DND-41 (cell line): Measurements from ENCODE around the gene SGSH.

Experiments
- ATAC-seq: fragments of 200-7000 bp; cut with Tn5 transposase; 3 replicates; pipeline ENCODE4 v1.9.1; 2021; ENCODE audit warnings: low read depth; ENCODE audit not compliant: insufficient read depth
- DNase-seq: peaks from one replicate; pipeline ENCODE4 v3.0.0-alpha.2; 2020
- H2AFZ ChIP-seq: 2 replicates; pipeline ENCODE4 v1.6.0; 2012; ENCODE audit warnings: low read depth, low read length
- H3K27ac ChIP-seq: 2 replicates; pipeline ENCODE4 v1.5.1; 2012; ENCODE audit warnings: low read length, inconsistent platforms
- H3K27me3 ChIP-seq: fragments of 200-600 bp; sonication (generic); 2 replicates; pipeline ENCODE4 v1.6.0; 2012; ENCODE audit warnings: low read length, mild to moderate bottlenecking, inconsistent platforms; ENCODE audit not compliant: insufficient read depth, poor library complexity
- H3K36me3 ChIP-seq: 2 replicates; pipeline ENCODE4 v1.5.1; 2012; ENCODE audit warnings: low read length, inconsistent platforms; ENCODE audit not compliant: insufficient read depth
- H3K4me1 ChIP-seq: 2 replicates; pipeline ENCODE4 v1.5.1; 2012; ENCODE audit warnings: mild to moderate bottlenecking, low read length; ENCODE audit not compliant: insufficient read depth
- H3K4me2 ChIP-seq: 2 replicates; pipeline ENCODE4 v1.6.0; 2012; ENCODE audit warnings: mild to moderate bottlenecking, moderate library complexity, low read length, inconsistent platforms; ENCODE audit not compliant: insufficient read depth
- H3K4me3 ChIP-seq, 2 experiments: fragments of 200-600 bp in 1 of 2; shearing (Covaris generic) in 1 of 2; 2 replicates each; pipeline ENCODE4 v1.5.1; 2012 to 2016; ENCODE audit warnings: inconsistent platforms in 2 of 2, low read length in 2 of 2, mild to moderate bottlenecking in 2 of 2, low read depth in 1 of 2, moderate library complexity in 1 of 2
- H3K79me2 ChIP-seq: 2 replicates; pipeline ENCODE4 v1.6.0; 2012; ENCODE audit warnings: low read length, inconsistent platforms; ENCODE audit not compliant: insufficient read depth
- H3K9ac ChIP-seq: 2 replicates; pipeline ENCODE4 v1.6.0; 2012; ENCODE audit warnings: low read depth, mild to moderate bottlenecking, inconsistent platforms, low read length, moderate library complexity
- H3K9me3 ChIP-seq: 2 replicates; pipeline ENCODE4 v1.5.1; 2012; ENCODE audit warnings: low read length, moderate library complexity, mild to moderate bottlenecking, inconsistent platforms; ENCODE audit not compliant: insufficient read depth, severe bottlenecking
- H4K20me1 ChIP-seq: 2 replicates; pipeline ENCODE4 v1.6.0; 2012; ENCODE audit warnings: low read length; ENCODE audit not compliant: insufficient read depth
- EZH2 ChIP-seq: IDR thresholded peaks from 3 replicates; pipeline ENCODE4 v1.6.1; 2012; ENCODE audit warnings: borderline replicate concordance, low read depth, mild to moderate bottlenecking, moderate library complexity, low read length, inconsistent platforms; ENCODE audit not compliant: severe bottlenecking
- TF ChIP-seq, protein P1 (sequence below): IDR thresholded peaks from 2 replicates; pipeline ENCODE4 v1.5.1; 2012; ENCODE audit warnings: borderline replicate concordance, low read length, moderate library complexity, mild to moderate bottlenecking; ENCODE audit not compliant: poor library complexity, severe bottlenecking; ENCODE audit errors: extremely low read depth

SGSH gene

DNA sequence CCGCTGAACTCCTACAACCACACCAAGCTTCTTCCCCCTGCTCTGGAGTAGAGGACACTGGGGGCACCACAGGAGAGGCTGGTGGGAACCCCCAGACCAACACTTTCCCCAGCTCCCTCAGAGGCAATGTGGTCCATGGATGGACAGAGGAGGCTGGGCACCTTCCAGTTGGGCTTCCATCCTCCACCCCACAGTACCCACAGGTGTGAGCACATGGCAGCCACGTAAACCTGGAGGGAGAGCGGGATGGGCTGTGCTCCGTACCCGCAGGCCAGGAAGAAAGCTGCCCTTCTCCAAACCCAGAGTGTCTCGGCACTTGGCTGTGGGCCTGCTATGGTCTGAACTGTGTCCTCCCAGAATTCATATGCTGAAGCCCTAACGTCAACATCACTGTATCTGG, 1.7 kb downstream of the SGSH start:
- H2AFZ ChIP-seq, result no peak overlapping the region
- ATAC-seq (no peak), DNase-seq (no peak)
- peaks cover 32% of the 10 kb centered on the region for H4K20me1 ChIP-seq
- H3K27me3 ChIP-seq, result no peaks in the 10 kb centered on the region
- H3K79me2 ChIP-seq, result no peaks in the 10 kb centered on the region
- H3K4me1 ChIP-seq, result peaks cover 19% of the 10 kb centered on the region
- no peak overlapping the region for H3K4me3 ChIP-seq
- no peak for TF ChIP-seq EZH2
- TF ChIP-seq, protein P1, sequence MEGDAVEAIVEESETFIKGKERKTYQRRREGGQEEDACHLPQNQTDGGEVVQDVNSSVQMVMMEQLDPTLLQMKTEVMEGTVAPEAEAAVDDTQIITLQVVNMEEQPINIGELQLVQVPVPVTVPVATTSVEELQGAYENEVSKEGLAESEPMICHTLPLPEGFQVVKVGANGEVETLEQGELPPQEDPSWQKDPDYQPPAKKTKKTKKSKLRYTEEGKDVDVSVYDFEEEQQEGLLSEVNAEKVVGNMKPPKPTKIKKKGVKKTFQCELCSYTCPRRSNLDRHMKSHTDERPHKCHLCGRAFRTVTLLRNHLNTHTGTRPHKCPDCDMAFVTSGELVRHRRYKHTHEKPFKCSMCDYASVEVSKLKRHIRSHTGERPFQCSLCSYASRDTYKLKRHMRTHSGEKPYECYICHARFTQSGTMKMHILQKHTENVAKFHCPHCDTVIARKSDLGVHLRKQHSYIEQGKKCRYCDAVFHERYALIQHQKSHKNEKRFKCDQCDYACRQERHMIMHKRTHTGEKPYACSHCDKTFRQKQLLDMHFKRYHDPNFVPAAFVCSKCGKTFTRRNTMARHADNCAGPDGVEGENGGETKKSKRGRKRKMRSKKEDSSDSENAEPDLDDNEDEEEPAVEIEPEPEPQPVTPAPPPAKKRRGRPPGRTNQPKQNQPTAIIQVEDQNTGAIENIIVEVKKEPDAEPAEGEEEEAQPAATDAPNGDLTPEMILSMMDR, result no peak
- H3K9me3 ChIP-seq, result no peaks in the 10 kb centered on the region
- H3K9ac ChIP-seq, result no peak overlapping the region
- H3K27ac ChIP-seq, result no peak overlapping the region
- H3K36me3 ChIP-seq, result no peaks in the 10 kb centered on the region
- no peak overlapping the region for H3K4me2 ChIP-seq

DNA sequence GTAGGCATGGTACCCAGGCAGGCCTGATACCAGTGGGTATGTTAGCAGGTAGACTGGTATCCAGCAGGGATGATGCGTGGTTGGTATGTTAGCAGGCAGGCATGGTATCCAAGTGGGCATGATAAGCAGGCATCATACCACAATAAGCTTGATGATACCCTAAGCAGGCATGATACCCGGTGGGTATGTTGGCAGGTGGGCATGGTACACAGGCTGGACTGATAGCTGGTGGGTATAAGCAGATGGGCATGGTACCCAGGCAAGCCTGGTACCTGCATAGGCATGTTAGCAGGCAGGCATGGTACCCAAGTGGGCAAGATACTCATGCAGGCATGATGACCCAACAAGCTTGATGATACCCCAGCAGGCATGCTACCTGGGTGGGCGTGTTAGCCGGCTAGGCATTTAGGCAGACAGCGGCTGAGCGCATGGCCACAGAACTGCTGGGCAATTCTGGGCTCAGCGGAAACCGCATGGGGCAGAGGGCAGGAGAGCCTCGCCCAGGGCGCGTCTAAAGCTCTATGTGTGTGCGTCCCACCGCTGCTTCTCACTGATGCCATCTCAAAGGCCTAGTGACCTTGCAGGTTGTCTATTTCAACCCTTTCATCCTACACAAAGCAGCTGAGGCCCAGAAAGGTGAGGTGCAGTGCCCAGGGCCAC, 2.3 kb downstream of the SGSH start:
- no peaks in the 10 kb centered on the region for H3K27me3 ChIP-seq
- no peaks in the 10 kb centered on the region for H3K9me3 ChIP-seq
- H3K4me1 ChIP-seq, result peaks cover 19% of the 10 kb centered on the region
- H2AFZ ChIP-seq, result no peak overlapping the region
- no peak overlapping the region for H3K4me2 ChIP-seq
- no peak overlapping the region for H3K9ac ChIP-seq
- no peak overlapping the region for H3K27ac ChIP-seq
- DNase-seq (no peak), ATAC-seq (no peak)
- peaks cover 32% of the 10 kb centered on the region for H4K20me1 ChIP-seq
- no peaks in the 10 kb centered on the region for H3K36me3 ChIP-seq
- H3K79me2 ChIP-seq, result no peaks in the 10 kb centered on the region
- TF ChIP-seq EZH2, result no peak
- TF ChIP-seq, protein P1, result no peak
- H3K4me3 ChIP-seq, result no peak overlapping the region

DNA sequence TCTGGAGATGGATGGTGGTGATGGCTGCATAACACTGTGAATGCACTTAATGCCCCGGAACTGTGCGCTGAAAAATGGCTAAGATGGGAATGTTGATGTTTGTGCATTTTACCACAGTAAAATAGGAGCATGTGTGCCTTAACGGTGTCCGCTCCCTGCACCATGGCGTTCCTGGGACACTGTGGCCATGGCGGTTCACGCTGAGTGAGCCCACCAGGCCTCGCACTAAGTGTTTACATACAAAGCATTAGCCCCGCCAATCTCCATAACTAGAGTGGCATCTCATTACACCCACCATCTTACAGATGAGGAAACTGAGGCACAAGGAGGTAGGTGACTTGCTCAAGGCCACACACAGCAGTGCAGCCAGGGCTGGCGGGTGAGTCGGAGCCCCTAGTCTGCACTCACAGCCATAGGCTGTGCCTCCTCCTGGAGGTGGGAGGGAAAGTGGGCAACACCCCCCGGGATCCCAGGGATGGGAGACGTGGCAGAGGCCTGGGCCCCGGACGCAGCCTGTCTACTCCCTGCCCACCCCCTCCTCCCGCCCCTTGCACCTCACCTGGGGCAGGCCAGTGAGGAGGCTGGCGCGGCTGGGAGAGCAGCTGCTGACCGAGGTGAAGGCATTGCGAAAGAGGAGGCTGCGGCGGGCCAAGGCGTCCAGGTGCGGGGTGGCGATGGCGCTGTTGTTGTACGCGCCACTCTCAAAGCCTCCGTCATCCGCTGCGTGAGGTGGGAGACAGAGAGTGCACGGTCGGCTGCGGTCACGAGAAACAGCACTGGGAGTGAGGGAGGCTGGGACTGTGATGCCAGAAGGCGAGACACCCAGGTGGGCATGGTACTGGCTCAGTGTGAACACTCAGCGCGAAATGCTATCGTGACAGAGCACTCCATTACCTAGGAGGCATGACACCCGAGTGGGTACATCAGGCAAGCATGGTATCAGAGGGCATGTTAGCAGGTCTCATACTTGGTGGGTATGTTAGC, 3.4 kb downstream of the SGSH start:
- TF ChIP-seq, protein P1, result no peak
- TF ChIP-seq EZH2, result no peak
- Histone ChIP-seq H2AFZ (no peak overlapping the region), H3K36me3 (no peaks in the 10 kb centered on the region), H3K9me3 (no peaks in the 10 kb centered on the region), H3K79me2 (no peaks in the 10 kb centered on the region), H3K9ac (no peak overlapping the region), H3K4me3 (no peak overlapping the region), H3K4me1 (peaks cover 19% of the 10 kb centered on the region), H3K27ac (no peak overlapping the region), H4K20me1 (peaks cover 28% of the 10 kb centered on the region), H3K27me3 (no peaks in the 10 kb centered on the region), H3K4me2 (no peak overlapping the region)
- no peak for ATAC-seq
- DNase-seq, result no peak
